KMS-11 (cell line): ENCODE measurements around the gene FNTB.

Experiments
- H2AFZ ChIP-seq: fragments of 200-600 bp; sonication (generic); 2 replicates; pipeline ENCODE4 v1.6.1; 2016; ENCODE audit warnings: antibody characterized with exemption, mixed run types, low read depth
- H3K27ac ChIP-seq: fragments of 200-600 bp; sonication (generic); 2 replicates; pipeline ENCODE4 v1.6.1; 2016; ENCODE audit warnings: mild to moderate bottlenecking, mixed run types
- H3K27me3 ChIP-seq: fragments of 200-600 bp; sonication (generic); 2 replicates; pipeline ENCODE4 v1.6.1; 2017; ENCODE audit warnings: mild to moderate bottlenecking, low read depth, mixed run types, moderate library complexity; ENCODE audit not compliant: insufficient read depth
- H3K36me3 ChIP-seq: fragments of 200-600 bp; sonication (generic); 2 replicates; pipeline ENCODE4 v1.6.1; 2017; ENCODE audit warnings: mild to moderate bottlenecking, mixed run types; ENCODE audit not compliant: insufficient read depth
- H3K4me1 ChIP-seq: fragments of 200-600 bp; sonication (generic); 2 replicates; pipeline ENCODE4 v1.6.1; 2016; ENCODE audit warnings: mild to moderate bottlenecking, low read depth, mixed run types; ENCODE audit not compliant: poor library complexity, severe bottlenecking
- H3K4me2 ChIP-seq: fragments of 200-600 bp; sonication (generic); 2 replicates; pipeline ENCODE4 v1.7.0; 2016; ENCODE audit warnings: mild to moderate bottlenecking, mixed run types
- H3K4me3 ChIP-seq: fragments of 200-600 bp; sonication (generic); IDR thresholded peaks from 2 replicates; pipeline ENCODE4 v1.6.1; 2017; ENCODE audit warnings: low read depth, low read length, mixed read lengths; ENCODE audit not compliant: insufficient read depth
- H3K79me2 ChIP-seq: fragments of 200-600 bp; sonication (generic); 2 replicates; pipeline ENCODE4 v1.6.1; 2016; ENCODE audit warnings: low read depth, mixed run types; ENCODE audit not compliant: insufficient read depth
- H3K9ac ChIP-seq: fragments of 200-600 bp; sonication (generic); 2 replicates; pipeline ENCODE4 v1.6.1; 2016; ENCODE audit warnings: mild to moderate bottlenecking, mixed run types
- H4K20me1 ChIP-seq: fragments of 200-600 bp; sonication (generic); 2 replicates; pipeline ENCODE4 v1.6.1; 2016; ENCODE audit warnings: mild to moderate bottlenecking, mixed run types; ENCODE audit not compliant: insufficient read depth
- CTCF ChIP-seq: fragments of 200-600 bp; sonication (generic); conservative IDR thresholded peaks from 2 replicates; pipeline ENCODE4 v1.6.1; 2017; ENCODE audit warnings: low read depth, mild to moderate bottlenecking, antibody characterized with exemption, low read length, moderate library complexity, mixed read lengths

FNTB gene

DNA sequence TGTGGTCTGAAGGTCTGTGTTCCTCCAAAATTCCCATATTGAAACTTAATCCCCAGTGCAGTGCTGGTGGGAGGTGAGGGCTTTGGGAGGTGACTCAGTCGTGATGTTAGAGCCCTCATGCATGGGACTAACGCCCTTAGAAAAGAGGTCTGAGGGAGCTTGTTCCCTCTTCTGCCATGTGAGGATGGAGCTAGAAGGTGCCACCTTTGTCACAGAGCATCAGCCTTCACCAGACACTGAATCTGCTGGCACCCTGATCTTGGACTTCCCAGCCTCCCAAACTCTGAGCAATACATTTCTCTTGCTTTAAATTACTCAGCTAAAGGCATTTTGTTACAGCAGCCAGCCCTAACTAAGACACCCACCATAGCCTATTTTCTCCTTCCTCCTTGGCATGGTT is 28.5 kb upstream of the FNTB start:
- Histone ChIP-seq H3K4me2 (no peak overlapping the region), H3K27ac (no peak overlapping the region), H3K36me3 (no peaks in the 10 kb centered on the region), H4K20me1 (no peaks in the 10 kb centered on the region), H3K27me3 (no peaks in the 10 kb centered on the region), H3K4me1 (peaks cover 39% of the 10 kb centered on the region), H3K9ac (no peak overlapping the region), H2AFZ (no peak overlapping the region), H3K79me2 (peaks cover 6% of the 10 kb centered on the region; the same call in 1 of the 2 replicates), H3K4me3 (no peak overlapping the region)
- TF ChIP-seq CTCF = no peak

- H3K79me2 ChIP-seq = peaks cover 8% of the 10 kb centered on the region; the same call in 1 of the 2 replicates
- H3K36me3 ChIP-seq = no peaks in the 10 kb centered on the region
Measured at GRCh38 chr14:64958743-64959142, 28.0 kb upstream of the FNTB start.

GRCh38 chr14:64960762-64961276 is 25.9 kb upstream of the FNTB start:
- H3K4me2 ChIP-seq = peak overlapping the region; percentile 27; the same call in 1 of the 2 replicates
- TF ChIP-seq CTCF = no peak
- peak overlapping the region; percentile 39; the same call in 1 of the 2 replicates for H3K27ac ChIP-seq
- H3K4me1 ChIP-seq = peaks cover 52% of the 10 kb centered on the region
- H2AFZ ChIP-seq = no peak overlapping the region
- peaks cover 11% of the 10 kb centered on the region for H3K79me2 ChIP-seq
- no peaks in the 10 kb centered on the region for H4K20me1 ChIP-seq
- H3K4me3 ChIP-seq = no peak overlapping the region
- H3K9ac ChIP-seq = no peak overlapping the region
- no peaks in the 10 kb centered on the region for H3K36me3 ChIP-seq
- H3K27me3 ChIP-seq = no peaks in the 10 kb centered on the region

More at GRCh38 chr14:64958743-64959142, 28.0 kb upstream of the FNTB start:
- Histone ChIP-seq H3K4me3 (no peak overlapping the region), H3K27me3 (no peaks in the 10 kb centered on the region), H3K27ac (no peak overlapping the region), H3K9ac (no peak overlapping the region), H3K4me2 (no peak overlapping the region), H4K20me1 (no peaks in the 10 kb centered on the region), H2AFZ (no peak overlapping the region), H3K4me1 (peaks cover 39% of the 10 kb centered on the region)
- no peak for TF ChIP-seq CTCF

DNA sequence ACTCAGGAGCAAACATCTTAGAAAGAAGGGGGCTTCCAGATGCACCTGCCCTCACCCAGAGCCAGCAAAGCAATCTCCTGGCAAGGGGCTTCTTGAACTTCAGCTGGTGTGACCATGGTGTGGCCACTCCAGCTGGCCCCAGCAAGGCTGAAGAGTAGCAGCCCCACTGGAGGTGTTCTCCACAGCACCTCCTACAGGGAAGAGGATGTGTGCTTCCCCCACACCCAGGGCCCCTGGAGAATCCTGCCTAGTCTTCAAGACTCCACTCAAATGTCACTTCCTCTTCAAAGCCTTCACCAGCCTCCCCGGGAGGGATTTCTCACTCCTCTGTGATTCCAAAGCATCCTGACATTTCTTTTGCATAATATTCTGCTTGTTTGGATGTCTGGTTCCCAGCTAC is 23.1 kb upstream of the FNTB start:
- peaks cover 17% of the 10 kb centered on the region for H3K79me2 ChIP-seq
- no peaks in the 10 kb centered on the region for H4K20me1 ChIP-seq
- H3K27ac ChIP-seq = no peak overlapping the region
- H2AFZ ChIP-seq = no peak overlapping the region
- no peaks in the 10 kb centered on the region for H3K27me3 ChIP-seq
- H3K9ac ChIP-seq = no peak overlapping the region
- no peak overlapping the region for H3K4me3 ChIP-seq
- no peak overlapping the region for H3K4me2 ChIP-seq
- no peaks in the 10 kb centered on the region for H3K36me3 ChIP-seq
- peaks cover 78% of the 10 kb centered on the region for H3K4me1 ChIP-seq
- no peak for TF ChIP-seq CTCF
